ENCODE results near the gene COL13A1.

The COL13A1 gene

GRCh38 chr10:69960988-69961880, 159.5 kb downstream of the COL13A1 start:
- H3K27ac Mint-ChIP-seq: no peak overlapping the region
- no peaks in the 10 kb centered on the region for H3K9me3 Mint-ChIP-seq (ENCODE audit: low read depth)
- H3K4me1 Mint-ChIP-seq (ENCODE audit: low read depth): no peaks in the 10 kb centered on the region
- H3K4me3 Mint-ChIP-seq: no peak overlapping the region
- H3K27me3 Mint-ChIP-seq: peaks cover 4% of the 10 kb centered on the region
- H3K36me3 Mint-ChIP-seq: no peaks in the 10 kb centered on the region

GRCh38 chr10:69961881-69962745, 160.4 kb downstream of the COL13A1 start:
- Mint-ChIP-seq H3K9me3 (ENCODE audit: low read depth) (no peaks in the 10 kb centered on the region), H3K4me1 (ENCODE audit: low read depth) (no peaks in the 10 kb centered on the region), H3K27me3 (peaks cover 4% of the 10 kb centered on the region)

GRCh38 chr10:69962746-69963135, 161.0 kb downstream of the COL13A1 start:
- peaks cover 3% of the 10 kb centered on the region for H3K27me3 Mint-ChIP-seq

More at GRCh38 chr10:69961881-69962745, 160.4 kb downstream of the COL13A1 start:
- H3K27ac Mint-ChIP-seq: no peak overlapping the region
- no peak overlapping the region for H3K4me3 Mint-ChIP-seq
- H3K36me3 Mint-ChIP-seq: no peaks in the 10 kb centered on the region

GRCh38 chr10:69963178-69963834, 161.6 kb downstream of the COL13A1 start:
- no peak overlapping the region for H3K27ac Mint-ChIP-seq
- no peaks in the 10 kb centered on the region for H3K36me3 Mint-ChIP-seq
- H3K27me3 Mint-ChIP-seq: peaks cover 2% of the 10 kb centered on the region
- no peak overlapping the region for H3K4me3 Mint-ChIP-seq
- no peaks in the 10 kb centered on the region for H3K9me3 Mint-ChIP-seq (ENCODE audit: low read depth)
- H3K4me1 Mint-ChIP-seq (ENCODE audit: low read depth): no peaks in the 10 kb centered on the region

More at GRCh38 chr10:69962746-69963135, 161.0 kb downstream of the COL13A1 start:
- Mint-ChIP-seq H3K4me3 (no peak overlapping the region), H3K27ac (no peak overlapping the region), H3K4me1 (ENCODE audit: low read depth) (no peaks in the 10 kb centered on the region), H3K9me3 (ENCODE audit: low read depth) (no peaks in the 10 kb centered on the region), H3K36me3 (no peaks in the 10 kb centered on the region)

- no peak overlapping the region for H3K27ac Mint-ChIP-seq
- H3K4me1 Mint-ChIP-seq (ENCODE audit: low read depth): no peaks in the 10 kb centered on the region
- no peaks in the 10 kb centered on the region for H3K9me3 Mint-ChIP-seq (ENCODE audit: low read depth)
Observed at GRCh38 chr10:69963835-69964710, 162.4 kb downstream of the COL13A1 start.

GRCh38 chr10:69965086-69965485, 163.4 kb downstream of the COL13A1 start:
- no peak overlapping the region for H3K4me3 Mint-ChIP-seq
- H3K4me1 Mint-ChIP-seq (ENCODE audit: low read depth): no peaks in the 10 kb centered on the region
- H3K27me3 Mint-ChIP-seq: peaks cover 2% of the 10 kb centered on the region
- no peak overlapping the region for H3K27ac Mint-ChIP-seq
- H3K9me3 Mint-ChIP-seq (ENCODE audit: low read depth): no peaks in the 10 kb centered on the region
- no peaks in the 10 kb centered on the region for H3K36me3 Mint-ChIP-seq

More at GRCh38 chr10:69963835-69964710, 162.4 kb downstream of the COL13A1 start:
- H3K36me3 Mint-ChIP-seq: no peaks in the 10 kb centered on the region
- peaks cover 2% of the 10 kb centered on the region for H3K27me3 Mint-ChIP-seq
- no peak overlapping the region for H3K4me3 Mint-ChIP-seq

- Mint-ChIP-seq H3K9me3 (ENCODE audit: low read depth) (no peaks in the 10 kb centered on the region), H3K27ac (no peak overlapping the region), H3K36me3 (no peaks in the 10 kb centered on the region), H3K27me3 (peaks cover 2% of the 10 kb centered on the region), H3K4me3 (no peak overlapping the region), H3K4me1 (ENCODE audit: low read depth) (no peaks in the 10 kb centered on the region)
Observed at GRCh38 chr10:69965919-69966662, 164.4 kb downstream of the COL13A1 start.

GRCh38 chr10:69968830-69969229, 167.1 kb downstream of the COL13A1 start:
- Mint-ChIP-seq H3K4me3 (no peak overlapping the region), H3K4me1 (ENCODE audit: low read depth) (no peaks in the 10 kb centered on the region), H3K27me3 (no peaks in the 10 kb centered on the region), H3K27ac (no peak overlapping the region), H3K36me3 (no peaks in the 10 kb centered on the region), H3K9me3 (ENCODE audit: low read depth) (no peaks in the 10 kb centered on the region)

- H3K27me3 Mint-ChIP-seq: no peaks in the 10 kb centered on the region
- no peaks in the 10 kb centered on the region for H3K9me3 Mint-ChIP-seq (ENCODE audit: low read depth)
Observed at GRCh38 chr10:69969977-69970376, 168.3 kb downstream of the COL13A1 start.

GRCh38 chr10:69972981-69973397, 171.3 kb downstream of the COL13A1 start:
- H3K36me3 Mint-ChIP-seq: peaks cover 7% of the 10 kb centered on the region
- H3K4me1 Mint-ChIP-seq (ENCODE audit: low read depth): peaks cover 8% of the 10 kb centered on the region
- peaks cover 4% of the 10 kb centered on the region for H3K27me3 Mint-ChIP-seq
- H3K27ac Mint-ChIP-seq: no peak overlapping the region
- no peak overlapping the region for H3K4me3 Mint-ChIP-seq
- H3K9me3 Mint-ChIP-seq (ENCODE audit: low read depth): peaks cover 3% of the 10 kb centered on the region

More at GRCh38 chr10:69969977-69970376, 168.3 kb downstream of the COL13A1 start:
- H3K27ac Mint-ChIP-seq: no peak overlapping the region
- H3K4me3 Mint-ChIP-seq: no peak overlapping the region
- no peaks in the 10 kb centered on the region for H3K4me1 Mint-ChIP-seq (ENCODE audit: low read depth)
- H3K36me3 Mint-ChIP-seq: no peaks in the 10 kb centered on the region

- Mint-ChIP-seq H3K9me3 (ENCODE audit: low read depth) (peaks cover 3% of the 10 kb centered on the region), H3K27ac (no peak overlapping the region), H3K4me1 (ENCODE audit: low read depth) (peaks cover 8% of the 10 kb centered on the region), H3K4me3 (no peak overlapping the region), H3K27me3 (peaks cover 7% of the 10 kb centered on the region), H3K36me3 (peaks cover 7% of the 10 kb centered on the region)
Observed at GRCh38 chr10:69973678-69974077, 172.0 kb downstream of the COL13A1 start.

- H3K36me3 Mint-ChIP-seq: peaks cover 11% of the 10 kb centered on the region
- H3K27me3 Mint-ChIP-seq: peaks cover 10% of the 10 kb centered on the region
- peaks cover 3% of the 10 kb centered on the region for H3K9me3 Mint-ChIP-seq (ENCODE audit: low read depth)
- peaks cover 8% of the 10 kb centered on the region for H3K4me1 Mint-ChIP-seq (ENCODE audit: low read depth)
- H3K27ac Mint-ChIP-seq: no peak overlapping the region
- no peak overlapping the region for H3K4me3 Mint-ChIP-seq
Observed at GRCh38 chr10:69974551-69975155, 172.9 kb downstream of the COL13A1 start.

Data from activated naive CD8-positive, alpha-beta T cell (primary cell).